COR-L47 (cell line): Measurements from ENCODE around the gene ZXDC.
A peak's percentile ranks its signal among the peaks of the same experiment; 100 is the strongest.

Source experiments
- DNase-seq: peaks from one replicate; lab custom pipeline; 2025; lab: John Stamatoyannopoulos, UW

Gene ZXDC

GRCh38 chr3:126394179-126394976 lies 81.3 kb downstream of the ZXDC start, which contains the start of gene CFAP100:
TSS of gene CFAP100 (plus strand) at chr3:126394909. CDS start at chr3:126396001, 1,092 bp downstream.
- DNase-seq = peak; percentile 37

GRCh38 chr3:126393563-126393962 lies 82.1 kb downstream of the ZXDC start:
- no peak for DNase-seq

GRCh38 chr3:126392246-126392645 lies 83.4 kb downstream of the ZXDC start:
- DNase-seq = no peak

GRCh38 chr3:126391631-126392030 lies 84.1 kb downstream of the ZXDC start:
- no peak for DNase-seq

- DNase-seq = no peak
These were observed 84.9 kb downstream of the ZXDC start for GRCh38 chr3:126390751-126391150.

- DNase-seq = no peak
These were observed 85.5 kb downstream of the ZXDC start for GRCh38 chr3:126390201-126390600.

- no peak for DNase-seq
These were observed 85.9 kb downstream of the ZXDC start for GRCh38 chr3:126389794-126390146.

GRCh38 chr3:126389112-126389793 lies 86.4 kb downstream of the ZXDC start:
- DNase-seq = peak; percentile 72
